Measurements from ENCODE around the gene PSAT1. TPM values are rescaled to one million over a fixed set of nuclear protein-coding genes. Genes with fewer than 3 reads are reported as not detected.

PSAT1 gene
- total RNA-seq, 4 donors from 2014 or later: 3.0 to 36.2 (median 4.9) TPM

- ATAC-seq (ENCODE audit: low FRiP score): no peak
- TF ChIP-seq CTCF (IDR thresholded peaks at IDR 0.05): no peak
Observed at GRCh38 chr9:78298046-78298765, 1.3 kb downstream of the PSAT1 start.

GRCh38 chr9:78300209-78300608, 3.3 kb downstream of the PSAT1 start:
- TF ChIP-seq CTCF (IDR thresholded peaks at IDR 0.05): no peak
- ATAC-seq (ENCODE audit: low FRiP score) (no peak), DNase-seq (ENCODE audit: low spot score) (no peak)

More at GRCh38 chr9:78298046-78298765, 1.3 kb downstream of the PSAT1 start:
- no peak for DNase-seq (ENCODE audit: low spot score)

GRCh38 chr9:78301466-78301865, 4.5 kb downstream of the PSAT1 start:
- no peak for ATAC-seq (ENCODE audit: low FRiP score)

GRCh38 chr9:78303377-78304062, 6.6 kb downstream of the PSAT1 start:
- ATAC-seq (ENCODE audit: low FRiP score): no peak
- DNase-seq (ENCODE audit: low spot score): no peak
- TF ChIP-seq CTCF (IDR thresholded peaks at IDR 0.05): no peak

More at GRCh38 chr9:78301466-78301865, 4.5 kb downstream of the PSAT1 start:
- TF ChIP-seq CTCF (IDR thresholded peaks at IDR 0.05): no peak
- DNase-seq (ENCODE audit: low spot score): no peak

- DNase-seq (ENCODE audit: low spot score): no peak
- no peak for TF ChIP-seq CTCF (IDR thresholded peaks at IDR 0.05)
- no peak for ATAC-seq (ENCODE audit: low FRiP score)
Observed at GRCh38 chr9:78304357-78304756, 7.4 kb downstream of the PSAT1 start.

GRCh38 chr9:78306222-78307076, 9.5 kb downstream of the PSAT1 start:
- no peak for ATAC-seq (ENCODE audit: low FRiP score)
- TF ChIP-seq CTCF (IDR thresholded peaks at IDR 0.05): no peak
- DNase-seq (ENCODE audit: low spot score): no peak

All from omental fat pad (tissue), 4 donors.